ENCODE measurements around the gene COPG2. TPM values are rescaled to one million over a fixed set of nuclear protein-coding genes. Genes with fewer than 3 reads are reported as not detected.

COPG2 gene
- total and polyA plus RNA-seq, 12 donors = 5.3 to 27.2 (median 22.9) TPM

GRCh38 chr7:130654850-130655249 lies 13.7 kb downstream of the COPG2 start:
- Histone ChIP-seq H3K36me3 (peaks cover 0 to 44% (median 3%) of the 10 kb centered on the region in 9 donors), H3K4me3 (no peak overlapping the region), H3K4me1 (no peaks in the 10 kb centered on the region), H3K9me3 (no peaks in the 10 kb centered on the region), H3K27ac (peak overlapping the region in 1 of 10 donors; percentile 18), H3K27me3 (no peaks in the 10 kb centered on the region)
- ATAC-seq = no peak
- intact Hi-C loops (cut with DNase I) = no loop called here
- no peak for DNase-seq
- no peak for TF ChIP-seq CTCF (IDR thresholded peaks at IDR 0.05)
- 81 to 83% methylated on average over 1 of the region's 1 CpG for WGBS, 2 donors

GRCh38 chr7:130650611-130651120 lies 17.9 kb downstream of the COPG2 start:
- H3K27ac ChIP-seq = no peak overlapping the region
- H3K4me3 ChIP-seq = no peak overlapping the region
- intact Hi-C loops (cut with DNase I) = no loop called here
- no peaks in the 10 kb centered on the region for H3K27me3 ChIP-seq
- ATAC-seq = no peak
- peaks cover 0 to 47% (median 3%) of the 10 kb centered on the region in 9 donors for H3K36me3 ChIP-seq
- 74 to 82% methylated on average over 1 of the region's 1 CpG for WGBS, 2 donors
- DNase-seq = no peak
- TF ChIP-seq CTCF (IDR thresholded peaks at IDR 0.05) = no peak
- no peaks in the 10 kb centered on the region for H3K9me3 ChIP-seq
- no peaks in the 10 kb centered on the region for H3K4me1 ChIP-seq

GRCh38 chr7:130649004-130649790 lies 19.4 kb downstream of the COPG2 start:
- no peaks in the 10 kb centered on the region for H3K4me1 ChIP-seq
- no peaks in the 10 kb centered on the region for H3K9me3 ChIP-seq
- WGBS, 2 donors = 91 to 98% methylated on average over 4 of the region's 4 CpGs
- H3K4me3 ChIP-seq = no peak overlapping the region
- H3K27ac ChIP-seq = no peak overlapping the region
- intact Hi-C loops (cut with DNase I) = no loop called here
- ATAC-seq (no peak), DNase-seq (no peak)
- H3K36me3 ChIP-seq = peaks cover 0 to 62% (median 3%) of the 10 kb centered on the region in 9 donors
- H3K27me3 ChIP-seq = no peaks in the 10 kb centered on the region
- TF ChIP-seq CTCF (IDR thresholded peaks at IDR 0.05) = no peak

GRCh38 chr7:130648580-130648979 lies 20.0 kb downstream of the COPG2 start:
- intact Hi-C loops (cut with DNase I) = no loop called here
- H3K9me3 ChIP-seq = no peaks in the 10 kb centered on the region
- no peaks in the 10 kb centered on the region for H3K4me1 ChIP-seq
- H3K27me3 ChIP-seq = no peaks in the 10 kb centered on the region
- H3K27ac ChIP-seq = no peak overlapping the region
- peaks cover 0 to 66% (median 3%) of the 10 kb centered on the region in 9 donors for H3K36me3 ChIP-seq
- TF ChIP-seq CTCF (IDR thresholded peaks at IDR 0.05) = no peak
- 89 to 95% methylated on average over 5 of the region's 5 CpGs for WGBS, 2 donors
- ATAC-seq (no peak), DNase-seq (no peak)
- no peak overlapping the region for H3K4me3 ChIP-seq
